HG03159 (cell line): ENCODE measurements around the gene ZFAND3.
A peak's percentile ranks its signal among the peaks of the same experiment; 100 is the strongest.

ENCODE experiments used
- ATAC-seq: cut with Tn5 transposase; IDR thresholded peaks from one replicate; pipeline ENCODE4 v1.9.1; 2021; ENCODE audit warnings: mild to moderate bottlenecking, moderate library complexity; ENCODE audit not compliant: unreplicated experiment

ZFAND3 gene

GRCh38 chr6:37819177-37819801 lies at the start of gene ZFAND3:
Gene ZFAND3, plus strand, starts transcription at chr6:37819727. Its CDS starts 219 bp downstream, at chr6:37819946.
- peak; percentile 76 for ATAC-seq

GRCh38 chr6:37774028-37774680 lies 45.4 kb upstream of the ZFAND3 start:
- ATAC-seq, result no peak

- ATAC-seq, result no peak
Observed at GRCh38 chr6:37776566-37776965, 43.0 kb upstream of the ZFAND3 start.

- no peak for ATAC-seq
Observed at GRCh38 chr6:37777272-37777834, 42.2 kb upstream of the ZFAND3 start.

- ATAC-seq, result no peak
Observed at GRCh38 chr6:37779111-37779800, 40.3 kb upstream of the ZFAND3 start.

- no peak for ATAC-seq
Observed at GRCh38 chr6:37779902-37780628, 39.5 kb upstream of the ZFAND3 start.

GRCh38 chr6:37781788-37782187 lies 37.7 kb upstream of the ZFAND3 start:
- ATAC-seq, result no peak

GRCh38 chr6:37783025-37783855 lies 36.3 kb upstream of the ZFAND3 start:
- no peak for ATAC-seq

- no peak for ATAC-seq
Observed at GRCh38 chr6:37783856-37784584, 35.5 kb upstream of the ZFAND3 start.

GRCh38 chr6:37784585-37784967 lies 35.0 kb upstream of the ZFAND3 start:
- no peak for ATAC-seq

- ATAC-seq, result no peak
Observed at GRCh38 chr6:37785002-37785662, 34.4 kb upstream of the ZFAND3 start.

GRCh38 chr6:37785663-37786270 lies 33.8 kb upstream of the ZFAND3 start:
- no peak for ATAC-seq

- no peak for ATAC-seq
Observed at GRCh38 chr6:37787216-37787615, 32.3 kb upstream of the ZFAND3 start.

- ATAC-seq, result no peak
Observed at GRCh38 chr6:37788259-37788658, 31.3 kb upstream of the ZFAND3 start.

- peak; percentile 88 for ATAC-seq
Observed at GRCh38 chr6:37791156-37791919, 28.2 kb upstream of the ZFAND3 start.

GRCh38 chr6:37792457-37793033 lies 27.0 kb upstream of the ZFAND3 start:
- ATAC-seq, result no peak

- ATAC-seq, result no peak
Observed at GRCh38 chr6:37793067-37793466, 26.5 kb upstream of the ZFAND3 start.

- no peak for ATAC-seq
Observed at GRCh38 chr6:37794825-37795224, 24.7 kb upstream of the ZFAND3 start.
